HCEC 1CT (cell line): Measurements from ENCODE around the gene ACTMAP.
A peak's percentile ranks its signal among the peaks of the same experiment; 100 is the strongest.
"Not testable (repeated sequence)": the region's sequence is repeated elsewhere in the genome, so short reads cannot be mapped to it uniquely, and the experiment has no call there.

Experiments used
- DNase-seq: peaks from one replicate; pipeline ENCODE4 v3.0.0-alpha.2; 2017

ACTMAP gene

GRCh38 chr19:40750058-40750873, at the start of gene ACTMAP:
Gene ACTMAP, minus strand, starts transcription at chr19:40750477. Its CDS starts 674 bp downstream, at chr19:40749803.
- DNase-seq = peak; percentile 100

- no peak for DNase-seq
Measured at GRCh38 chr19:40799558-40800338, 49.5 kb upstream of the ACTMAP start.

GRCh38 chr19:40798683-40799557, 48.6 kb upstream of the ACTMAP start, which contains the start of gene EGLN2:
Gene EGLN2, plus strand, starts transcription at chr19:40799191. Its CDS starts 1,382 bp downstream, at chr19:40800573.
- peak; percentile 99 for DNase-seq

GRCh38 chr19:40797963-40798682, 47.8 kb upstream of the ACTMAP start:
- no peak for DNase-seq

GRCh38 chr19:40797166-40797962, 47.1 kb upstream of the ACTMAP start:
- DNase-seq = no peak

- DNase-seq = no peak
Measured at GRCh38 chr19:40791996-40792395, 41.7 kb upstream of the ACTMAP start.

- DNase-seq = no peak
Measured at GRCh38 chr19:40791349-40791748, 41.1 kb upstream of the ACTMAP start.

GRCh38 chr19:40786060-40787037, 36.1 kb upstream of the ACTMAP start:
- no peak for DNase-seq

GRCh38 chr19:40785526-40785925, 35.2 kb upstream of the ACTMAP start:
- no peak for DNase-seq

GRCh38 chr19:40784146-40784545, 33.9 kb upstream of the ACTMAP start:
- not testable (repeated sequence) for DNase-seq

- no peak for DNase-seq
Measured at GRCh38 chr19:40783711-40784110, 33.4 kb upstream of the ACTMAP start.

- no peak for DNase-seq
Measured at GRCh38 chr19:40781140-40781539, 30.9 kb upstream of the ACTMAP start.

- no peak for DNase-seq
Measured at GRCh38 chr19:40780582-40780981, 30.3 kb upstream of the ACTMAP start.

- DNase-seq = peak; percentile 53
Measured at GRCh38 chr19:40778706-40779284, 28.5 kb upstream of the ACTMAP start.

GRCh38 chr19:40777937-40778705, 27.8 kb upstream of the ACTMAP start, which contains the start of gene RAB4B:
Gene RAB4B, plus strand, starts transcription at chr19:40778247. Its CDS starts 129 bp downstream, at chr19:40778376.
- DNase-seq = peak; percentile 99

- DNase-seq = no peak
Measured at GRCh38 chr19:40777645-40777936, 27.3 kb upstream of the ACTMAP start.

- peak; percentile 83 for DNase-seq
Measured at GRCh38 chr19:40776932-40777644, 26.8 kb upstream of the ACTMAP start.

- no peak for DNase-seq
Measured at GRCh38 chr19:40776364-40776763, 26.1 kb upstream of the ACTMAP start.
